Neuronal stem cell (in vitro differentiated cells): ENCODE data around the gene RRBP1.

Experiments
- DNase-seq: peaks from one replicate; pipeline ENCODE4 v3.0.0-alpha.2; 2013; ENCODE audit warnings: low spot score
- H2AFZ ChIP-seq: one replicate; pipeline ENCODE4 v1.6.1; 2013; ENCODE audit warnings: mild to moderate bottlenecking, low read length, inconsistent platforms
- H2AK5ac ChIP-seq: 2 replicates; pipeline ENCODE4 v1.6.1; 2013; ENCODE audit warnings: low read depth, mild to moderate bottlenecking, inconsistent platforms, low read length, moderate library complexity, mixed read lengths
- H2BK120ac ChIP-seq: 2 replicates; pipeline ENCODE4 v1.6.1; 2013; ENCODE audit warnings: low read depth, mild to moderate bottlenecking, inconsistent platforms, low read length, moderate library complexity, mixed read lengths
- H2BK12ac ChIP-seq: one replicate; pipeline ENCODE4 v1.6.1; 2013; ENCODE audit warnings: low read length, inconsistent platforms
- H2BK15ac ChIP-seq: 2 replicates; pipeline ENCODE4 v1.6.1; 2013; ENCODE audit warnings: mild to moderate bottlenecking, low read length, inconsistent platforms, mixed read lengths
- H2BK5ac ChIP-seq: one replicate; pipeline ENCODE4 v1.6.1; 2013; ENCODE audit warnings: inconsistent platforms, mild to moderate bottlenecking, low read length, moderate library complexity
- H3K14ac ChIP-seq: one replicate; pipeline ENCODE4 v1.6.1; 2013; ENCODE audit warnings: low read length, inconsistent platforms
- H3K18ac ChIP-seq: 2 replicates; pipeline ENCODE4 v1.6.1; 2013; ENCODE audit warnings: low read length, inconsistent platforms
- H3K23ac ChIP-seq: 2 replicates; pipeline ENCODE4 v1.6.1; 2013; ENCODE audit warnings: low read depth, mild to moderate bottlenecking, mixed read lengths, low read length, inconsistent platforms; ENCODE audit not compliant: poor library complexity
- H3K27ac ChIP-seq: replicated peaks from 3 replicates; pipeline ENCODE4 v1.5.1; 2013; ENCODE audit warnings: low read length, inconsistent platforms
- H3K27me3 ChIP-seq, 3 experiments: 2 replicates each; pipeline ENCODE4 v1.6.1; 2013; ENCODE audit warnings: low read length in 3 of 3, mild to moderate bottlenecking in 2 of 3, inconsistent platforms in 1 of 3, low read depth in 1 of 3, mixed read lengths in 1 of 3, moderate library complexity in 1 of 3; ENCODE audit not compliant: control insufficient read depth in 3 of 3, insufficient read depth in 3 of 3
- H3K36me3 ChIP-seq, 2 donors: replicated peaks in 1 of 2; 2 replicates each; pipeline ENCODE4 v1.6.1; 2013; ENCODE audit warnings: low read length in 2 of 2; ENCODE audit not compliant: control insufficient read depth in 2 of 2, insufficient read depth in 2 of 2
- H3K4ac ChIP-seq: 2 replicates; pipeline ENCODE4 v1.6.1; 2013; ENCODE audit warnings: inconsistent platforms, mild to moderate bottlenecking, low read length, moderate library complexity
- H3K4me1 ChIP-seq, 2 donors: 1 replicate in 1 of 2; 2 replicates in 1 of 2; pipeline ENCODE4 v1.6.1; 2013; ENCODE audit warnings: low read length in 2 of 2, low read depth in 1 of 2; ENCODE audit not compliant: control insufficient read depth in 2 of 2, insufficient read depth in 1 of 2
- H3K4me2 ChIP-seq: one replicate; pipeline ENCODE4 v1.6.1; 2013; ENCODE audit warnings: mild to moderate bottlenecking, low read length, inconsistent platforms; ENCODE audit not compliant: insufficient read depth, poor library complexity, severe bottlenecking
- H3K4me3 ChIP-seq, 2 donors: 2 replicates each; pipeline ENCODE4 v1.5.1; 2013; ENCODE audit warnings: low read length in 2 of 2, mild to moderate bottlenecking in 2 of 2, inconsistent platforms in 1 of 2, moderate library complexity in 1 of 2
- H3K79me1 ChIP-seq: one replicate; pipeline ENCODE4 v1.6.1; 2013; ENCODE audit warnings: low read depth, mild to moderate bottlenecking, inconsistent platforms, low read length, moderate library complexity
- H3K9ac ChIP-seq: one replicate; pipeline ENCODE4 v1.6.1; 2013; ENCODE audit warnings: mild to moderate bottlenecking, low read depth, low read length, inconsistent platforms; ENCODE audit not compliant: poor library complexity
- H3K9me3 ChIP-seq, 2 donors: replicated peaks in 1 of 2; 2 replicates each; pipeline versions ENCODE3 to v1.6.1; 2013; ENCODE audit warnings: low read length in 2 of 2, mild to moderate bottlenecking in 2 of 2, inconsistent platforms in 1 of 2, low read depth in 1 of 2, mixed read lengths in 1 of 2, moderate library complexity in 1 of 2; ENCODE audit not compliant: control insufficient read depth in 2 of 2, insufficient read depth in 1 of 2
- H4K8ac ChIP-seq: one replicate; pipeline ENCODE4 v1.6.1; 2013; ENCODE audit warnings: low read depth, mild to moderate bottlenecking, inconsistent platforms, low read length, moderate library complexity
- H4K91ac ChIP-seq: one replicate; pipeline ENCODE4 v1.6.1; 2013; ENCODE audit warnings: low read length, low read depth, mild to moderate bottlenecking, inconsistent platforms; ENCODE audit not compliant: poor library complexity
- WGBS, 2 donors: extraction: QIAGEN DNeasy Blood & Tissue Kit; methylation state at CpG; one replicate each; pipeline ENCODE4 v1.1.7; 2013; ENCODE audit warnings: missing lambda C conversion rate in 2 of 2, mixed read lengths in 1 of 2; ENCODE audit not compliant: insufficient read length in 2 of 2, insufficient replicate concordance in 1 of 2; ENCODE audit errors: extremely low coverage in 2 of 2; 5-methylcytosine and 5-hydroxymethylcytosine counted together

The RRBP1 gene

GRCh38 chr20:17671011-17671410 lies 11.0 kb downstream of the RRBP1 start:
- no peak overlapping the region for H3K9ac ChIP-seq
- no peak overlapping the region for H2AK5ac ChIP-seq
- H3K18ac ChIP-seq, result no peak overlapping the region
- no peak overlapping the region for H3K23ac ChIP-seq
- no peak overlapping the region for H2BK5ac ChIP-seq
- no peak overlapping the region for H4K91ac ChIP-seq
- no peaks in the 10 kb centered on the region for H3K79me1 ChIP-seq
- peaks cover 0 to 4% of the 10 kb centered on the region in 2 donors for H3K4me1 ChIP-seq
- no peak overlapping the region for H2BK120ac ChIP-seq
- H3K27me3 ChIP-seq, result no peaks in the 10 kb centered on the region
- H3K4me3 ChIP-seq, result no peak overlapping the region
- no peak overlapping the region for H4K8ac ChIP-seq
- H3K9me3 ChIP-seq, result no peaks in the 10 kb centered on the region
- no peak overlapping the region for H2BK12ac ChIP-seq
- H3K27ac ChIP-seq, result no peak overlapping the region
- WGBS, 2 donors, result no CpG with 5 or more reads among the region's 1 CpG
- H3K14ac ChIP-seq, result no peak overlapping the region
- H3K4me2 ChIP-seq, result no peak overlapping the region
- no peak overlapping the region for H2AFZ ChIP-seq
- DNase-seq, result no peak
- H2BK15ac ChIP-seq, result no peak overlapping the region
- no peaks in the 10 kb centered on the region for H3K36me3 ChIP-seq
- no peak overlapping the region for H3K4ac ChIP-seq

DNA sequence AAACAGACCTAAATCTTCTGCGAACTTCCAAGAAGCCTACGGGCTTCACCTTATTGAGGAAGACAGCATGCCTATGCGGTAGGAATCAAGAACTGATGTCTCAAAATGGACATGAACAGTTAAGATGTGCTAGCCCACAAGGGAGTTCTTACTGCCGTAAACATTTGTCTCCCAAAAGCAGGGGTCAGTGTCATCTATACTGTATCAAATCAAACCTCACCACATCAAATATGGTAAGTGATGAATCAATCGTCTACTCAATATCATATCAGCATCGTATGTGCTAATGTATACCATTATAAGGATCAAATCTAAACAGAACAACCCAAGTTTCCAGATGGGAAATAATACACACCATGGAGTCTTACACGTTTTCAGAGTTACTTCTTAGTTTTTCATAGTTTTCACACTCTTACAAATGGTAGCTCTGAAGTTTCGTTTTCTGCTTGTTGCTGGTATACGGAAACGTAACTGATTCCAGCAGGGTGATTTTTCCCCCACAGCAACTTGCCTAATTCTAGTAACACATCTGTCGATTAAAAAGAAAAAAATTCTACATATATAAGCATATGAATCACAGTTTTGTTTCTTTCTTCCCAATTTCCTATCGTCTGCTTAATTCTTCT lies 12.6 kb downstream of the RRBP1 start:
- Histone ChIP-seq H2AK5ac (no peak overlapping the region), H3K9ac (no peak overlapping the region), H3K4me3 (no peak overlapping the region), H2BK120ac (no peak overlapping the region), H4K8ac (no peak overlapping the region), H3K4ac (no peak overlapping the region), H2BK15ac (no peak overlapping the region), H3K14ac (no peak overlapping the region), H3K27me3 (no peaks in the 10 kb centered on the region), H4K91ac (no peak overlapping the region), H3K18ac (no peak overlapping the region), H2BK5ac (no peak overlapping the region), H2BK12ac (no peak overlapping the region), H3K27ac (no peak overlapping the region), H3K23ac (no peak overlapping the region), H3K79me1 (no peaks in the 10 kb centered on the region), H3K4me2 (no peak overlapping the region), H3K9me3 (no peaks in the 10 kb centered on the region), H3K36me3 (no peaks in the 10 kb centered on the region), H3K4me1 (peaks cover 0 to 6% of the 10 kb centered on the region in 2 donors), H2AFZ (no peak overlapping the region)
- WGBS, 2 donors, result no CpG with 5 or more reads among the region's 12 CpGs
- no peak for DNase-seq

DNA sequence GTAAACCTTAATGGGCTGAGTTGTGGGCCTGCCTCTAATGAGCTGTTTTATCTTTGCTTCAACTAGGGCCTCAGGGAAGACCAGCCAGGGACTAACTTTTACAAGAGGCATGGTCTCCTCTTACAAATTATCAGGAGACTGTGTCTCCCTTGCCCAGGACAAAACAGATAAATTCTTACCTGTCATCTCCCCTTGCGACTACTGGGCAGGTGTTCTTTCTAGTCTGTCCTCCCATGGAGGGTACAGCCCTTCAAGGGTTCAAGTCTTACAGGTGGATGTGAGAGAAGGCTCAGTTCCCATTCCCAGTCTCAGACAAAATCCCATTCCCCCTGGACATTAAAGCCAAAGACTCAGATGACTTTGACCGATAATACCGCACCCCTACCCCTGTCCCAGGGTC lies 13.6 kb downstream of the RRBP1 start:
- Histone ChIP-seq H2AFZ (no peak overlapping the region), H3K14ac (no peak overlapping the region), H2BK15ac (no peak overlapping the region), H3K4me1 (peaks cover 0 to 11% of the 10 kb centered on the region in 2 donors), H3K18ac (no peak overlapping the region), H3K9me3 (no peaks in the 10 kb centered on the region), H2BK120ac (no peak overlapping the region), H3K27ac (no peak overlapping the region), H3K79me1 (no peaks in the 10 kb centered on the region), H3K4me3 (no peak overlapping the region), H2BK12ac (no peak overlapping the region), H3K4me2 (no peak overlapping the region), H3K9ac (no peak overlapping the region), H3K23ac (no peak overlapping the region), H3K4ac (no peak overlapping the region), H3K27me3 (no peaks in the 10 kb centered on the region), H4K8ac (no peak overlapping the region), H2AK5ac (no peak overlapping the region), H4K91ac (no peak overlapping the region), H2BK5ac (no peak overlapping the region), H3K36me3 (no peaks in the 10 kb centered on the region)
- DNase-seq, result no peak
- WGBS, 2 donors, result no CpG with 5 or more reads among the region's 3 CpGs

GRCh38 chr20:17667445-17667844 lies 14.6 kb downstream of the RRBP1 start:
- H2BK15ac ChIP-seq, result no peak overlapping the region
- H3K9me3 ChIP-seq, result peaks cover 0 to under 1% of the 10 kb centered on the region in 2 donors
- no peak overlapping the region for H2BK120ac ChIP-seq
- no CpG with 5 or more reads among the region's 3 CpGs for WGBS, 2 donors
- H3K14ac ChIP-seq, result no peak overlapping the region
- H3K36me3 ChIP-seq, result no peaks in the 10 kb centered on the region
- H4K8ac ChIP-seq, result no peak overlapping the region
- H3K4me2 ChIP-seq, result no peak overlapping the region
- DNase-seq, result no peak
- H2AK5ac ChIP-seq, result no peak overlapping the region
- H3K23ac ChIP-seq, result no peak overlapping the region
- no peak overlapping the region for H2BK12ac ChIP-seq
- no peak overlapping the region for H3K27ac ChIP-seq
- H3K4me1 ChIP-seq, result peaks cover 0 to 13% of the 10 kb centered on the region in 2 donors
- H3K18ac ChIP-seq, result no peak overlapping the region
- H3K4ac ChIP-seq, result no peak overlapping the region
- H3K27me3 ChIP-seq, result no peaks in the 10 kb centered on the region
- H4K91ac ChIP-seq, result no peak overlapping the region
- H3K79me1 ChIP-seq, result peaks cover 2% of the 10 kb centered on the region
- no peak overlapping the region for H2BK5ac ChIP-seq
- no peak overlapping the region for H3K4me3 ChIP-seq
- no peak overlapping the region for H2AFZ ChIP-seq
- no peak overlapping the region for H3K9ac ChIP-seq
